Activated CD8-positive, alpha-beta memory T cell treated with anti-CD3 and anti-CD28 coated beads, Interleukin-2, amount 50 U/mL, for 24 hours (primary cell): Measurements from ENCODE around the gene TMCO4.
"Not testable (repeated sequence)": the region's sequence is repeated elsewhere in the genome, so short reads cannot be mapped to it uniquely, and the experiment has no call there.

ENCODE experiments used
- DNase-seq: peaks from one replicate; pipeline ENCODE4 v3.0.0-alpha.2; 2020; ENCODE audit errors: extremely low read depth

Gene TMCO4

GRCh38 chr1:19799230-19800075 lies at the start of gene TMCO4:
Gene TMCO4 (minus strand): TSS chr1:19799916. CDS start chr1:19780758, 19,158 bp downstream.
- DNase-seq = peak; percentile 0

- DNase-seq = not testable (repeated sequence)
These were observed 49.6 kb upstream of the TMCO4 start for GRCh38 chr1:19849307-19849706.

GRCh38 chr1:19847334-19847733 lies 47.6 kb upstream of the TMCO4 start:
- not testable (repeated sequence) for DNase-seq

GRCh38 chr1:19846338-19846737 lies 46.6 kb upstream of the TMCO4 start:
- DNase-seq = no peak

GRCh38 chr1:19845555-19845954 lies 45.8 kb upstream of the TMCO4 start:
- no peak for DNase-seq

GRCh38 chr1:19844731-19845495 lies 45.2 kb upstream of the TMCO4 start:
- DNase-seq = no peak

- no peak for DNase-seq
These were observed 40.5 kb upstream of the TMCO4 start for GRCh38 chr1:19840228-19840627.

GRCh38 chr1:19837866-19838265 lies 38.1 kb upstream of the TMCO4 start:
- no peak for DNase-seq

- DNase-seq = no peak
These were observed 35.9 kb upstream of the TMCO4 start for GRCh38 chr1:19835578-19835977.

- DNase-seq = no peak
These were observed 31.7 kb upstream of the TMCO4 start for GRCh38 chr1:19831441-19831840.

GRCh38 chr1:19828546-19828945 lies 28.8 kb upstream of the TMCO4 start:
- no peak for DNase-seq

- no peak for DNase-seq
These were observed 25.6 kb upstream of the TMCO4 start for GRCh38 chr1:19825298-19825697.

- no peak for DNase-seq
These were observed 24.8 kb upstream of the TMCO4 start for GRCh38 chr1:19824541-19824940.

GRCh38 chr1:19824036-19824435 lies 24.3 kb upstream of the TMCO4 start:
- DNase-seq = no peak

GRCh38 chr1:19819701-19820100 lies 20.0 kb upstream of the TMCO4 start:
- no peak for DNase-seq

GRCh38 chr1:19818324-19818723 lies 18.6 kb upstream of the TMCO4 start:
- DNase-seq = no peak

- DNase-seq = no peak
These were observed 17.4 kb upstream of the TMCO4 start for GRCh38 chr1:19817160-19817559.

- not testable (repeated sequence) for DNase-seq
These were observed 17.0 kb upstream of the TMCO4 start for GRCh38 chr1:19816737-19817086.

GRCh38 chr1:19815801-19816736 lies 16.4 kb upstream of the TMCO4 start:
- DNase-seq = no peak

GRCh38 chr1:19814681-19815503 lies 15.2 kb upstream of the TMCO4 start, which contains the start of gene RNF186:
Gene RNF186 (minus strand): TSS chr1:19815283. CDS start chr1:19815101, 182 bp downstream.
- no peak for DNase-seq

GRCh38 chr1:19814244-19814661 lies 14.5 kb upstream of the TMCO4 start:
- DNase-seq = no peak
